ENCODE measurements around the gene MAP6. TPM values are rescaled to one million over a fixed set of nuclear protein-coding genes. Genes with fewer than 3 reads are reported as not detected.
"Not testable (repeated sequence)": the region's sequence is repeated elsewhere in the genome, so short reads cannot be mapped to it uniquely, and the experiment has no call there.

The MAP6 gene
- total RNA-seq, 1 donor from 2014 or later, result 0.54 TPM

GRCh38 chr11:75592715-75593114 lies 76.1 kb downstream of the MAP6 start:
- no peak overlapping the region for H3K27ac Mint-ChIP-seq
- intact Hi-C loops (cut with micrococcal nuclease), result no loop called here
- DNase-seq (ENCODE audit: low spot score), result no peak
- H3K36me3 Mint-ChIP-seq (ENCODE audit: low read depth), result no peaks in the 10 kb centered on the region
- peaks cover 7% of the 10 kb centered on the region for H3K4me1 Mint-ChIP-seq (ENCODE audit: low read depth)
- peaks cover 21% of the 10 kb centered on the region for H3K27me3 Mint-ChIP-seq (ENCODE audit: insufficient read depth)
- no peak overlapping the region for H3K4me3 Mint-ChIP-seq
- H3K9me3 Mint-ChIP-seq, result no peaks in the 10 kb centered on the region

- DNase-seq (ENCODE audit: low spot score), result no peak
- intact Hi-C loops (cut with micrococcal nuclease), result no loop called here
- no peaks in the 10 kb centered on the region for H3K9me3 Mint-ChIP-seq
- H3K27ac Mint-ChIP-seq, result no peak overlapping the region
- peaks cover 23% of the 10 kb centered on the region for H3K27me3 Mint-ChIP-seq (ENCODE audit: insufficient read depth)
- no peaks in the 10 kb centered on the region for H3K36me3 Mint-ChIP-seq (ENCODE audit: low read depth)
- H3K4me3 Mint-ChIP-seq, result no peak overlapping the region
- peaks cover 7% of the 10 kb centered on the region for H3K4me1 Mint-ChIP-seq (ENCODE audit: low read depth)
Measured at GRCh38 chr11:75591966-75592365, 76.9 kb downstream of the MAP6 start.

- Mint-ChIP-seq H3K4me3 (no peak overlapping the region), H3K9me3 (no peaks in the 10 kb centered on the region), H3K27ac (no peak overlapping the region)
Measured at GRCh38 chr11:75591371-75591770, 77.5 kb downstream of the MAP6 start.

GRCh38 chr11:75589933-75590332 lies 78.9 kb downstream of the MAP6 start:
- Mint-ChIP-seq H3K27ac (no peak overlapping the region), H3K4me3 (no peak overlapping the region), H3K4me1 (ENCODE audit: low read depth) (peaks cover 7% of the 10 kb centered on the region), H3K36me3 (ENCODE audit: low read depth) (peaks cover under 1% of the 10 kb centered on the region), H3K27me3 (ENCODE audit: insufficient read depth) (peaks cover 20% of the 10 kb centered on the region), H3K9me3 (no peaks in the 10 kb centered on the region)
- intact Hi-C loops (cut with micrococcal nuclease), result no loop called here
- no peak for DNase-seq (ENCODE audit: low spot score)

More at GRCh38 chr11:75591371-75591770, 77.5 kb downstream of the MAP6 start:
- Mint-ChIP-seq H3K27me3 (ENCODE audit: insufficient read depth) (peaks cover 23% of the 10 kb centered on the region), H3K4me1 (ENCODE audit: low read depth) (peaks cover 7% of the 10 kb centered on the region), H3K36me3 (ENCODE audit: low read depth) (no peaks in the 10 kb centered on the region)
- intact Hi-C loops (cut with micrococcal nuclease), result no loop called here
- DNase-seq (ENCODE audit: low spot score), result no peak

GRCh38 chr11:75589051-75589450 lies 79.8 kb downstream of the MAP6 start:
- Mint-ChIP-seq H3K27me3 (ENCODE audit: insufficient read depth) (peaks cover 24% of the 10 kb centered on the region), H3K4me1 (ENCODE audit: low read depth) (peaks cover 7% of the 10 kb centered on the region), H3K36me3 (ENCODE audit: low read depth) (peaks cover 1% of the 10 kb centered on the region), H3K27ac (no peak overlapping the region), H3K9me3 (no peaks in the 10 kb centered on the region), H3K4me3 (no peak overlapping the region)
- intact Hi-C loops (cut with micrococcal nuclease), result no loop called here
- no peak for DNase-seq (ENCODE audit: low spot score)

- Mint-ChIP-seq H3K27ac (no peak overlapping the region), H3K27me3 (ENCODE audit: insufficient read depth) (peaks cover 26% of the 10 kb centered on the region), H3K9me3 (no peaks in the 10 kb centered on the region), H3K36me3 (ENCODE audit: low read depth) (peaks cover 1% of the 10 kb centered on the region), H3K4me1 (ENCODE audit: low read depth) (peaks cover 7% of the 10 kb centered on the region), H3K4me3 (no peak overlapping the region)
- intact Hi-C loops (cut with micrococcal nuclease), result no loop called here
- no peak for DNase-seq (ENCODE audit: low spot score)
Measured at GRCh38 chr11:75588051-75588481, 80.8 kb downstream of the MAP6 start.

GRCh38 chr11:75586395-75586794 lies 82.4 kb downstream of the MAP6 start:
- intact Hi-C loops (cut with micrococcal nuclease), result no loop called here
- H3K36me3 Mint-ChIP-seq (ENCODE audit: low read depth), result peaks cover 1% of the 10 kb centered on the region
- peaks cover 32% of the 10 kb centered on the region for H3K27me3 Mint-ChIP-seq (ENCODE audit: insufficient read depth)
- no peak overlapping the region for H3K4me3 Mint-ChIP-seq
- no peak overlapping the region for H3K27ac Mint-ChIP-seq
- peaks cover 10% of the 10 kb centered on the region for H3K4me1 Mint-ChIP-seq (ENCODE audit: low read depth)
- no peaks in the 10 kb centered on the region for H3K9me3 Mint-ChIP-seq
- DNase-seq (ENCODE audit: low spot score), result no peak

- no peak overlapping the region for H3K4me3 Mint-ChIP-seq
- no peaks in the 10 kb centered on the region for H3K9me3 Mint-ChIP-seq
- peaks cover 10% of the 10 kb centered on the region for H3K4me1 Mint-ChIP-seq (ENCODE audit: low read depth)
- H3K27me3 Mint-ChIP-seq (ENCODE audit: insufficient read depth), result peaks cover 32% of the 10 kb centered on the region
- H3K27ac Mint-ChIP-seq, result no peak overlapping the region
- no peak for DNase-seq (ENCODE audit: low spot score)
- H3K36me3 Mint-ChIP-seq (ENCODE audit: low read depth), result peaks cover 1% of the 10 kb centered on the region
- intact Hi-C loops (cut with micrococcal nuclease), result no loop called here
Measured at GRCh38 chr11:75585293-75585670, 83.6 kb downstream of the MAP6 start.

- peak overlapping the region; percentile 9 for H3K4me3 Mint-ChIP-seq
- H3K27ac Mint-ChIP-seq; H3K36me3 Mint-ChIP-seq (ENCODE audit: low read depth); DNase-seq (ENCODE audit: low spot score); H3K9me3 Mint-ChIP-seq: not testable (repeated sequence)
- peaks cover 32% of the 10 kb centered on the region for H3K27me3 Mint-ChIP-seq (ENCODE audit: insufficient read depth)
- H3K4me1 Mint-ChIP-seq (ENCODE audit: low read depth), result peaks cover 10% of the 10 kb centered on the region
- intact Hi-C loops (cut with micrococcal nuclease), result loop anchor here (5.0 kb wide), 1 partner anchor 83 kb away; the partner anchor contains the start of gene MAP6
Measured at GRCh38 chr11:75584659-75585292, 84.1 kb downstream of the MAP6 start.

GRCh38 chr11:75583718-75584658 lies 84.8 kb downstream of the MAP6 start:
- intact Hi-C loops (cut with micrococcal nuclease), result loop anchor here (5.0 kb wide), 1 partner anchor 83 kb away; the partner anchor contains the start of gene MAP6
- Mint-ChIP-seq H3K27me3 (ENCODE audit: insufficient read depth) (peaks cover 34% of the 10 kb centered on the region), H3K4me3 (peak overlapping the region; percentile 32), H3K36me3 (ENCODE audit: low read depth) (peaks cover 1% of the 10 kb centered on the region), H3K4me1 (ENCODE audit: low read depth) (peaks cover 10% of the 10 kb centered on the region), H3K27ac (no peak overlapping the region), H3K9me3 (no peaks in the 10 kb centered on the region)
- no peak for DNase-seq (ENCODE audit: low spot score)

GRCh38 chr11:75582895-75583717 lies 85.7 kb downstream of the MAP6 start:
- intact Hi-C loops (cut with micrococcal nuclease), result loop anchor here (5.0 kb wide), 1 partner anchor 84 kb away; the partner anchor contains the start of gene MAP6
- Mint-ChIP-seq H3K27ac (peak overlapping the region; percentile 19), H3K4me1 (ENCODE audit: low read depth) (peaks cover 10% of the 10 kb centered on the region), H3K9me3 (no peaks in the 10 kb centered on the region), H3K36me3 (ENCODE audit: low read depth) (peaks cover 1% of the 10 kb centered on the region), H3K27me3 (ENCODE audit: insufficient read depth) (peaks cover 39% of the 10 kb centered on the region), H3K4me3 (peak overlapping the region; percentile 39)
- no peak for DNase-seq (ENCODE audit: low spot score)

- no peak for DNase-seq (ENCODE audit: low spot score)
- Mint-ChIP-seq H3K27ac (peak overlapping the region; percentile 19), H3K27me3 (ENCODE audit: insufficient read depth) (peaks cover 39% of the 10 kb centered on the region), H3K9me3 (no peaks in the 10 kb centered on the region), H3K4me3 (peak overlapping the region; percentile 39), H3K36me3 (ENCODE audit: low read depth) (peaks cover 1% of the 10 kb centered on the region), H3K4me1 (ENCODE audit: low read depth) (peaks cover 10% of the 10 kb centered on the region)
- intact Hi-C loops (cut with micrococcal nuclease), result loop anchor here (5.0 kb wide), 1 partner anchor 85 kb away; the partner anchor contains the start of gene MAP6
Measured at GRCh38 chr11:75582506-75582894, 86.3 kb downstream of the MAP6 start.
